T-cell (primary cell): Measurements from ENCODE around the gene DECR2. TPM values are rescaled to one million over a fixed set of nuclear protein-coding genes. Genes with fewer than 3 reads are reported as not detected.
"Not testable (repeated sequence)": the region's sequence is repeated elsewhere in the genome, so short reads cannot be mapped to it uniquely, and the experiment has no call there.

Source experiments
- ATAC-seq, 4 experiments: fragments of 200-7000 bp in 3 of 4; fragments of 150-1000 bp in 1 of 4; cut with Tn5 transposase; replicated peaks in 1 of 4; 1 replicate in 3 of 4; 2 replicates in 1 of 4; pipeline ENCODE4 v1.10.0; 2021; ENCODE audit warnings: moderate library complexity in 3 of 4, mild to moderate bottlenecking in 2 of 4, moderate number of reproducible peaks in 1 of 4
- CTCF ChIA-PET, 2 donors: fragments of 300-600 bp; sonication (Branson Sonifier 250); formaldehyde crosslinking; loops; one replicate each; lab custom pipeline; 2022; ENCODE audit warnings: antibody characterized with exemption in 2 of 2; lab: Charles Lee
- POLR2A ChIA-PET, 2 donors: fragments of 300-600 bp; sonication (Branson Sonifier 250); formaldehyde crosslinking; loops; one replicate each; lab custom pipeline; 2022; ENCODE audit warnings: antibody characterized with exemption in 2 of 2; lab: Charles Lee
- DNase-seq, 35 experiments: peaks; one replicate each; pipeline versions ENCODE4 v3.0.0 to v3.0.0-alpha.2; 2013 to 2023
- H3K27ac ChIP-seq: one replicate; pipeline ENCODE4 v1.5.1; 2013; ENCODE audit warnings: low read length
- H3K27me3 ChIP-seq, 2 experiments: replicated peaks in 1 of 2; 1 replicate in 1 of 2; 2 replicates in 1 of 2; pipeline versions ENCODE4 v1.6.1 to v1.7.0; 2013; ENCODE audit warnings: low read length in 1 of 2, mixed read lengths in 1 of 2; ENCODE audit not compliant: control insufficient read depth in 2 of 2, insufficient read depth in 2 of 2; ENCODE audit errors: extremely low read depth in 1 of 2
- H3K36me3 ChIP-seq, 2 donors: 1 replicate in 1 of 2; 2 replicates in 1 of 2; pipeline versions ENCODE4 v1.6.1 to v1.7.0; 2013; ENCODE audit warnings: low read length in 1 of 2; ENCODE audit not compliant: control insufficient read depth in 2 of 2, insufficient read depth in 1 of 2; ENCODE audit errors: extremely low read depth in 1 of 2
- H3K4me1 ChIP-seq, 2 experiments: 1 replicate in 1 of 2; 2 replicates in 1 of 2; pipeline versions ENCODE4 v1.6.1 to v1.7.0; 2013; ENCODE audit warnings: low read length in 2 of 2, mixed read lengths in 1 of 2; ENCODE audit not compliant: insufficient read depth in 2 of 2, control insufficient read depth in 1 of 2; ENCODE audit errors: extremely low read depth in 1 of 2
- H3K4me3 ChIP-seq, 2 donors: 1 replicate in 1 of 2; 2 replicates in 1 of 2; pipeline versions ENCODE4 v1.5.1 to v1.7.0; 2013; ENCODE audit warnings: mild to moderate bottlenecking in 2 of 2, low read length in 1 of 2, moderate library complexity in 1 of 2; ENCODE audit not compliant: control insufficient read depth in 1 of 2; ENCODE audit errors: extremely low read depth in 1 of 2
- H3K9me3 ChIP-seq: 2 replicates; pipeline ENCODE4 v1.7.0; 2013
- H3K27ac Mint-ChIP-seq, 2 donors: one replicate each; pipeline ENCODE4 v1.8.0; 2020 to 2021; ENCODE audit warnings: mild to moderate bottlenecking in 2 of 2, mixed read lengths in 2 of 2
- H3K27me3 Mint-ChIP-seq, 2 donors: one replicate each; pipeline ENCODE4 v1.8.0; 2021 to 2022; ENCODE audit warnings: mixed read lengths in 2 of 2
- H3K36me3 Mint-ChIP-seq: one replicate; pipeline ENCODE4 v1.8.0; 2021; ENCODE audit warnings: mixed read lengths
- H3K4me1 Mint-ChIP-seq, 3 donors: one replicate each; pipeline ENCODE4 v1.8.0; 2020 to 2022; ENCODE audit warnings: mixed read lengths in 3 of 3, mild to moderate bottlenecking in 1 of 3
- H3K4me3 Mint-ChIP-seq, 3 donors: one replicate each; pipeline ENCODE4 v1.8.0; 2020 to 2022; ENCODE audit warnings: mild to moderate bottlenecking in 3 of 3, mixed read lengths in 3 of 3, moderate library complexity in 3 of 3
- H3K9me3 Mint-ChIP-seq, 3 donors: one replicate each; pipeline ENCODE4 v1.8.0; 2020 to 2022; ENCODE audit warnings: mixed read lengths in 3 of 3
- WGBS: methylation state at CpG from one replicate; pipeline ENCODE4 v1.1.5; 2013; ENCODE audit warnings: missing lambda C conversion rate; ENCODE audit not compliant: insufficient coverage; 5-methylcytosine and 5-hydroxymethylcytosine counted together
- total RNA-seq, 35 experiments: library from RNA in 6 of 35; stranded (reverse) in 6 of 35; fragments of 120-200 nt in 1 of 35; gene quantifications; one replicate each; pipeline versions ENCODE4 v1.2.1 to v1.2.4 and lab custom pipeline; 2013 to 2026

Gene DECR2
- total RNA-seq, 5 donors from 2014 or later (not counting 1 experiment from before 2014, with no cell fraction given), result 10.5 to 17.6 (median 11.3) TPM

GRCh38 chr16:387761-388666, 13.7 kb upstream of the DECR2 start:
- Mint-ChIP-seq H3K27ac (peak overlapping the region in 1 of 2 donors; percentile 1), H3K4me1 (peaks cover 7 to 28% (median 25%) of the 10 kb centered on the region in 3 donors)
- H3K9me3 Mint-ChIP-seq, H3K36me3 ChIP-seq, H3K4me3 Mint-ChIP-seq, H3K27ac ChIP-seq, H3K27me3 ChIP-seq, H3K9me3 ChIP-seq, H3K4me3 ChIP-seq, ATAC-seq, DNase-seq, POLR2A ChIA-PET, H3K27me3 Mint-ChIP-seq, CTCF ChIA-PET, H3K36me3 Mint-ChIP-seq: not testable (repeated sequence)
- H3K4me1 ChIP-seq, result peaks cover 5 to 28% of the 10 kb centered on the region in 2 experiments
- WGBS, result 86% methylated on average over 10 of the region's 20 CpGs

DNA sequence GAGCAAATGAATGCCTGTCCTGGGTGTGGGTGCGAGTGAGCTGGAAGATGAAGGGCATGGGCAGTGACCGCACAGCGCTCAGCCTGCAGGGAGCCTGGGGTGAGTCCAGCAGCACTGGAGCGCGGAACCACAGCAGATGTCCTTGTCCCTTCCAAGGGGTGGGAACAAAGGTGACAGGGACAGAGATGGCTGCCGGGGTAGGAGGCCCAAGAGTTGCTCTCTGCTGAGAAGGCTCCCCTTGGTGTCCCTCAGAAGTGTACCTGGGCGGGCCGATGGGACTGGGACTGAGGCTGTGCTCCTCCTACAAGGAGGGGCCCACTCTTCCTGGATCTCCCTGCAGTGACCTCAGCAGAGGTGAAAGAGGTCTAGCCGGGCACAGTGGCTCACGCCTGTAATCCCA, 12.3 kb upstream of the DECR2 start:
- no peaks in the 10 kb centered on the region for H3K36me3 Mint-ChIP-seq
- Histone ChIP-seq H3K36me3 (no peaks in the 10 kb centered on the region), H3K27me3 (no peaks in the 10 kb centered on the region), H3K27ac (no peak overlapping the region), H3K4me1 (peaks cover 0 to 15% of the 10 kb centered on the region in 2 experiments), H3K4me3 (no peak overlapping the region), H3K9me3 (no peaks in the 10 kb centered on the region)
- no peak overlapping the region for H3K4me3 Mint-ChIP-seq
- no peaks in the 10 kb centered on the region for H3K27me3 Mint-ChIP-seq
- ATAC-seq (no peak), DNase-seq (no peak)
- no peak overlapping the region for H3K27ac Mint-ChIP-seq
- CTCF ChIA-PET, result no interaction called here
- no peaks in the 10 kb centered on the region for H3K9me3 Mint-ChIP-seq
- 96% methylated on average over 6 of the region's 10 CpGs for WGBS
- POLR2A ChIA-PET, result interaction anchor here in 1 of 2 donors (0.7 kb wide), 1 partner anchor 19 kb away, joined by 4 read pairs; the partner anchor contains the start of gene MRPL28
- H3K4me1 Mint-ChIP-seq, result peaks cover 0 to 15% (median 15%) of the 10 kb centered on the region in 3 donors

- peak; percentile 81 to 86 (median 81) for ATAC-seq
- Mint-ChIP-seq H3K4me3 (no peak overlapping the region), H3K36me3 (no peaks in the 10 kb centered on the region), H3K27me3 (peaks cover 0 to 2% of the 10 kb centered on the region in 2 donors), H3K27ac (peak overlapping the region; percentile 70 to 72), H3K9me3 (no peaks in the 10 kb centered on the region), H3K4me1 (peaks cover 8 to 24% (median 23%) of the 10 kb centered on the region in 3 donors)
- Histone ChIP-seq H3K9me3 (no peaks in the 10 kb centered on the region), H3K27me3 (peaks cover 0 to 3% of the 10 kb centered on the region in 2 experiments), H3K36me3 (no peaks in the 10 kb centered on the region), H3K4me3 (no peak overlapping the region), H3K27ac (peak overlapping the region; percentile 41), H3K4me1 (peaks cover 0 to 21% of the 10 kb centered on the region in 2 experiments)
- ChIA-PET POLR2A (no interaction called here), CTCF (interaction anchor here in 1 of 2 donors (1.3 kb wide), 1 partner anchor 9 kb away, joined by 3 read pairs; no protein-coding TSS in a partner anchor)
- WGBS, result 56% methylated on average over 5 of the region's 7 CpGs
- peak; percentile 44 to 83 (median 69) for DNase-seq
Measured at GRCh38 chr16:391885-392335, 9.8 kb upstream of the DECR2 start.

DNA sequence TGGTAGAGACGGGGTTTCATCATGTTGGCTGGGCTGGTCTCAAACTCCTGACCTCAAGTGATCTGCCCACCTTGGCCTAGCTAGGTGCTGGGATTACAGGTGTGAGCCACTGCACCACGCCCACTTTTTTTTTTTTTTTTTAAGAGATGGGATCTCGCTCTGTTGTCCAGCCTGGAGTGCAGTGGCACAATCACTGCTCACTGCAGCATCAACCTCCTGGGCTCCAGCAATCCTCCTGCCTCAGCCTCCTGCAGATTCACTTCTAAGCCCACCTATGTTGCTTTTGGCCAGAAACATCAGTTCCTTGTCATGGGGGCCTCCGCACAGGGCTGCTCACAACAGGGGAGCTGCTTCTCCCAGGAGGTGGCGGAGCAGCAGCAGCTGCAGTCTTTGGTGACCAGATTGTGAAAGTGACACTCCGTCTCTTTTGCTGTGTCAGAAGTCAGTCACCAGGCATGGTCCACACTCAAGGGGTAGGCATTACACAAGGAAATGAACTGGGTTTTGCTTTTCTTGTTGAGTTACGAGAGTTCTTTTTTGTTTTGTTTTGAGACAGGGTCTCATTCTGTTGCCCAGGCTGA, 9.1 kb upstream of the DECR2 start:
- ChIA-PET POLR2A (no interaction called here), CTCF (interaction anchor here in 1 of 2 donors (0.7 to 1.3 kb wide), 2 partner anchors 10 to 184 kb away, joined by 3 to 6 read pairs; no protein-coding TSS in a partner anchor)
- Mint-ChIP-seq H3K27ac (peak overlapping the region; percentile 70 to 72), H3K36me3 (no peaks in the 10 kb centered on the region), H3K9me3 (no peaks in the 10 kb centered on the region), H3K4me1 (peaks cover 8 to 24% (median 23%) of the 10 kb centered on the region in 3 donors), H3K27me3 (peaks cover 0 to 2% of the 10 kb centered on the region in 2 donors), H3K4me3 (no peak overlapping the region)
- H3K4me1 ChIP-seq, result peaks cover 0 to 21% of the 10 kb centered on the region in 2 experiments
- H3K27ac ChIP-seq, result peak overlapping the region; percentile 41
- peak in 1 of 4 experiments; percentile 27 for ATAC-seq
- peak in 4 of 35 experiments; percentile 30 to 48 (median 38) for DNase-seq
- H3K4me3 ChIP-seq, result no peak overlapping the region
- H3K36me3 ChIP-seq, result no peaks in the 10 kb centered on the region
- 83% methylated on average over 4 of the region's 7 CpGs for whole genome bisulfite sequencing
- peaks cover 0 to 3% of the 10 kb centered on the region in 2 experiments for H3K27me3 ChIP-seq
- H3K9me3 ChIP-seq, result no peaks in the 10 kb centered on the region

- Mint-ChIP-seq H3K4me3 (peak overlapping the region; percentile 78 to 86 (median 82)), H3K4me1 (peaks cover 23 to 47% (median 36%) of the 10 kb centered on the region in 3 donors), H3K9me3 (no peaks in the 10 kb centered on the region), H3K27me3 (peaks cover 0 to 2% of the 10 kb centered on the region in 2 donors), H3K27ac (peak overlapping the region in 1 of 2 donors; percentile 87), H3K36me3 (no peaks in the 10 kb centered on the region)
- H3K27me3 ChIP-seq, result peaks cover 0 to 3% of the 10 kb centered on the region in 2 experiments
- no peak overlapping the region for H3K27ac ChIP-seq
- ATAC-seq (no peak), DNase-seq (no peak)
- H3K9me3 ChIP-seq, result no peaks in the 10 kb centered on the region
- H3K4me1 ChIP-seq, result peaks cover 0 to 40% of the 10 kb centered on the region in 2 experiments
- ChIA-PET CTCF (no interaction called here), POLR2A (no interaction called here)
- H3K4me3 ChIP-seq, result peak overlapping the region in 1 of 2 donors; percentile 46
- H3K36me3 ChIP-seq, result peaks cover 0 to 6% of the 10 kb centered on the region in 2 donors
- no CpG with 5 or more reads among the region's 3 CpGs for WGBS
Measured at GRCh38 chr16:396199-396598, 5.5 kb upstream of the DECR2 start.

DNA sequence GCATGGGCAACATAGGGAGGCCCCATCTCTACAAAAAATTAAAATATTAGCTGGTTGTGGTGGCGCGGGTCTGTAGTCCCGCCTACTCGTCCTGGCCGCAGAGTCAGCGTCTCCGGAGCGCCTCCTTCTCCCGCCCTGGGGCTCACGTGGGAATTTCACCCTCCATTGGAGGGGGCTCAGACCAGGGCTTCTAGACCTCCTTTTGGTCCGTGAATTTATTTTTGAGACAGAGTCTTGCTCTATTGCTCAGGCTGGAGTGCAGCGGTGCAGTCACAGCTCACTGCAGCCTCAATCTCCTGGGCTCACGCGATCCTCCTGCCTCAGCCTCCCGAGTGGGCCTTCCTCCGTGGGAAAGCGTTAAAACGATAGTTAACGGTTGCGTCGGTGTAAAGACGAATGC, 5.1 kb upstream of the DECR2 start:
- H3K9me3 Mint-ChIP-seq, result no peaks in the 10 kb centered on the region
- Histone ChIP-seq H3K27me3 (peaks cover 0 to 3% of the 10 kb centered on the region in 2 experiments), H3K9me3 (no peaks in the 10 kb centered on the region), H3K4me3 (peak overlapping the region; percentile 46 to 74), H3K4me1 (peaks cover 0 to 37% of the 10 kb centered on the region in 2 experiments), H3K36me3 (peaks cover 0 to 6% of the 10 kb centered on the region in 2 donors), H3K27ac (no peak overlapping the region)
- no peaks in the 10 kb centered on the region for H3K36me3 Mint-ChIP-seq
- H3K27ac Mint-ChIP-seq, result peak overlapping the region; percentile 86 to 87
- peaks cover 0 to 2% of the 10 kb centered on the region in 2 donors for H3K27me3 Mint-ChIP-seq
- DNase-seq, result peak in 3 of 35 experiments; percentile 6 to 27 (median 26)
- WGBS, result 9% methylated on average over 19 of the region's 22 CpGs
- ATAC-seq, result no peak
- ChIA-PET POLR2A (no interaction called here), CTCF (no interaction called here)
- peaks cover 23 to 46% (median 36%) of the 10 kb centered on the region in 3 donors for H3K4me1 Mint-ChIP-seq
- peak overlapping the region; percentile 78 to 86 (median 82) for H3K4me3 Mint-ChIP-seq
